Measurements from ENCODE around the gene DCAF12.

DCAF12 gene

GRCh38 chr9:34125681-34126206, 754 bp downstream of the DCAF12 start:
- DNase-seq (ENCODE audit: low read depth in 2 of 2), result no peak

- no peak for DNase-seq (ENCODE audit: low read depth in 2 of 2)
These were observed 1.6 kb downstream of the DCAF12 start for GRCh38 chr9:34124926-34125325.

GRCh38 chr9:34124099-34124498, 2.4 kb downstream of the DCAF12 start:
- no peak for DNase-seq (ENCODE audit: low read depth in 2 of 2)

GRCh38 chr9:34123682-34124081, 2.8 kb downstream of the DCAF12 start:
- no peak for DNase-seq (ENCODE audit: low read depth in 2 of 2)

- DNase-seq (ENCODE audit: low read depth in 2 of 2), result no peak
These were observed 4.5 kb downstream of the DCAF12 start for GRCh38 chr9:34121996-34122395.

GRCh38 chr9:34119713-34120112, 6.8 kb downstream of the DCAF12 start:
- no peak for DNase-seq (ENCODE audit: low read depth in 2 of 2)

GRCh38 chr9:34114436-34114835, 12.1 kb downstream of the DCAF12 start:
- no peak for DNase-seq (ENCODE audit: low read depth in 2 of 2)

GRCh38 chr9:34106110-34106509, 20.4 kb downstream of the DCAF12 start:
- DNase-seq (ENCODE audit: low read depth in 2 of 2), result no peak

GRCh38 chr9:34102796-34103195, 23.7 kb downstream of the DCAF12 start:
- no peak for DNase-seq (ENCODE audit: low read depth in 2 of 2)

GRCh38 chr9:34098307-34098706, 28.2 kb downstream of the DCAF12 start:
- DNase-seq (ENCODE audit: low read depth in 2 of 2), result no peak

- DNase-seq (ENCODE audit: low read depth in 2 of 2), result no peak
These were observed 28.6 kb downstream of the DCAF12 start for GRCh38 chr9:34097865-34098264.

GRCh38 chr9:34096751-34097150, 29.7 kb downstream of the DCAF12 start:
- DNase-seq (ENCODE audit: low read depth in 2 of 2), result no peak

- no peak for DNase-seq (ENCODE audit: low read depth in 2 of 2)
These were observed 32.9 kb downstream of the DCAF12 start for GRCh38 chr9:34093578-34093977.

- no peak for DNase-seq (ENCODE audit: low read depth in 2 of 2)
These were observed 37.2 kb downstream of the DCAF12 start for GRCh38 chr9:34089311-34089710.

- no peak for DNase-seq (ENCODE audit: low read depth in 2 of 2)
These were observed 39.1 kb downstream of the DCAF12 start for GRCh38 chr9:34087370-34087769.

GRCh38 chr9:34086864-34087263, 39.6 kb downstream of the DCAF12 start:
- DNase-seq (ENCODE audit: low read depth in 2 of 2), result no peak

GRCh38 chr9:34085581-34086500, 40.7 kb downstream of the DCAF12 start:
- DNase-seq (ENCODE audit: low read depth in 2 of 2), result no peak

- no peak for DNase-seq (ENCODE audit: low read depth in 2 of 2)
These were observed 41.9 kb downstream of the DCAF12 start for GRCh38 chr9:34084562-34084961.

GRCh38 chr9:34079181-34079580, 47.3 kb downstream of the DCAF12 start:
- DNase-seq (ENCODE audit: low read depth in 2 of 2), result no peak

- DNase-seq (ENCODE audit: low read depth in 2 of 2), result no peak
These were observed 53.5 kb downstream of the DCAF12 start for GRCh38 chr9:34072868-34073590.

- no peak for DNase-seq (ENCODE audit: low read depth in 2 of 2)
These were observed 54.1 kb downstream of the DCAF12 start for GRCh38 chr9:34072410-34072809.

- DNase-seq (ENCODE audit: low read depth in 2 of 2), result no peak
These were observed 55.7 kb downstream of the DCAF12 start for GRCh38 chr9:34070606-34071324.
